Epidermal melanocyte (primary cell): ENCODE measurements around the gene ARID1B.

Experiments
- DNase-seq: peaks from one replicate; pipeline ENCODE4 v3.0.0; 2011; ENCODE audit warnings: low spot score; ENCODE audit not compliant: insufficient read length

Gene ARID1B

GRCh38 chr6:157148391-157149323 is 371.5 kb downstream of the ARID1B start:
- peak; percentile 88 for DNase-seq

- no peak for DNase-seq
Observed at GRCh38 chr6:157150076-157150475, 372.9 kb downstream of the ARID1B start.

- no peak for DNase-seq
Observed at GRCh38 chr6:157151029-157151428, 373.9 kb downstream of the ARID1B start.

GRCh38 chr6:157151989-157152388 is 374.8 kb downstream of the ARID1B start:
- DNase-seq, result peak; percentile 44

- DNase-seq, result no peak
Observed at GRCh38 chr6:157152556-157152955, 375.4 kb downstream of the ARID1B start.

GRCh38 chr6:157155804-157156203 is 378.6 kb downstream of the ARID1B start:
- no peak for DNase-seq

GRCh38 chr6:157157258-157157657 is 380.1 kb downstream of the ARID1B start:
- no peak for DNase-seq

- no peak for DNase-seq
Observed at GRCh38 chr6:157158456-157158855, 381.3 kb downstream of the ARID1B start.

GRCh38 chr6:157158897-157159296 is 381.7 kb downstream of the ARID1B start:
- DNase-seq, result no peak

- no peak for DNase-seq
Observed at GRCh38 chr6:157159348-157159747, 382.2 kb downstream of the ARID1B start.

GRCh38 chr6:157161912-157162311 is 384.7 kb downstream of the ARID1B start:
- DNase-seq, result no peak

GRCh38 chr6:157162766-157163433 is 385.7 kb downstream of the ARID1B start:
- no peak for DNase-seq

GRCh38 chr6:157163434-157164159 is 386.4 kb downstream of the ARID1B start:
- DNase-seq, result no peak

- DNase-seq, result no peak
Observed at GRCh38 chr6:157164972-157165371, 387.8 kb downstream of the ARID1B start.

- DNase-seq, result no peak
Observed at GRCh38 chr6:157166784-157167183, 389.6 kb downstream of the ARID1B start.

- no peak for DNase-seq
Observed at GRCh38 chr6:157167837-157168236, 390.7 kb downstream of the ARID1B start.

- DNase-seq, result no peak
Observed at GRCh38 chr6:157168471-157168870, 391.3 kb downstream of the ARID1B start.

GRCh38 chr6:157169226-157169625 is 392.0 kb downstream of the ARID1B start:
- DNase-seq, result no peak

GRCh38 chr6:157169656-157170055 is 392.5 kb downstream of the ARID1B start:
- DNase-seq, result no peak

- no peak for DNase-seq
Observed at GRCh38 chr6:157170535-157170934, 393.4 kb downstream of the ARID1B start.

GRCh38 chr6:157171801-157172200 is 394.6 kb downstream of the ARID1B start:
- DNase-seq, result no peak

GRCh38 chr6:157172231-157172701 is 395.1 kb downstream of the ARID1B start:
- no peak for DNase-seq
